HG03558 (cell line): ENCODE results near the gene WNT6.

Experiments
- ATAC-seq: cut with Tn5 transposase; IDR thresholded peaks from one replicate; pipeline ENCODE4 v1.9.1; 2021; ENCODE audit warnings: moderate number of reproducible peaks; ENCODE audit not compliant: unreplicated experiment; ENCODE audit errors: extremely low read depth

Gene WNT6

DNA sequence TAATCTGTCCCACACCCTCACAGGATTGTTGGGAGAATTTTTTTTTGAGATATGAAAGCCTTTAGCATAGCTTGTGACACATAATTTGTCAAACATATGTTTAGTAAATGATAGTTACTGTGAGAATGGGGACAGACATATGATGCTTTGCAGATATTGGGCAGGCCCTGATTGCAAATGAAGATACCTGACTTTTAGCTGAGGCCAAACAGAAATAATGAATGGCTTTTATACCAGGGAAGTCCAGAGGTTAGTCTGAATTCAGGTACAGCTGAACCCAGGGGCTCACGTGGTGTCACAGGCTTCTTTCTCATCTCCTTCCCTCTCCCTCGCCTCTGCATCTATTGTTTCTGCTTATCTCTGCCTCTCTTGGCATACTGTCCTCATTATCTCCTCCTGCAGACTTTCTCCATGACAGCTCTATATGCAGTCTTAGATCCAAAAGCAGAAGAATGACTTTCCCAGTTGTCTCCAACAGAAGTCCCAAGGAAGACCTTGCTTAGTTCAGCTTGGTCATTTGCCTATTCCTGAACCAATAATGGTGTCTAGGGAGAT lies 16.2 kb downstream of the WNT6 start:
- ATAC-seq: no peak

- ATAC-seq: no peak
These were observed 17.1 kb downstream of the WNT6 start for GRCh38 chr2:218876562-218877219.

DNA sequence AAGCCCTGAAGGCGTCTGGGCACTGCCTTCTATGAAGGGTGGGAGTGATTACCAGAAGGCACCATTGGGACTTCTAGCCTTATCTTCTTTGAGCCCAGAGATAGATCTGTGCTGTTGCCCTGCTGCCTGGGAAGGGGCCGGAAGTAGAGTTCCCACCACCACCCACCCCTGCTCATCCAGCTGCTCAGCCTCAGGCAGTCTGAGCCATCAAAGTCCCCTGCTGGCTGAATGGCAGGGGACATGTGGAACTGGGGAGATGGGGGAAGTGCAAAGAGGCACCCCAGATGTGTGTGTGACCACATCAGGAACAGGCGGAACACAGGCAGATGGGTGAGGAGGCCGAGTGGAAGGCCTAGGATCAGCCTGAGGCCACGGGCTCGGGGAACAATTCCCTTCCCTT lies 17.7 kb downstream of the WNT6 start:
- no peak for ATAC-seq

- ATAC-seq: no peak
These were observed 18.3 kb downstream of the WNT6 start for GRCh38 chr2:218877891-218878290.

DNA sequence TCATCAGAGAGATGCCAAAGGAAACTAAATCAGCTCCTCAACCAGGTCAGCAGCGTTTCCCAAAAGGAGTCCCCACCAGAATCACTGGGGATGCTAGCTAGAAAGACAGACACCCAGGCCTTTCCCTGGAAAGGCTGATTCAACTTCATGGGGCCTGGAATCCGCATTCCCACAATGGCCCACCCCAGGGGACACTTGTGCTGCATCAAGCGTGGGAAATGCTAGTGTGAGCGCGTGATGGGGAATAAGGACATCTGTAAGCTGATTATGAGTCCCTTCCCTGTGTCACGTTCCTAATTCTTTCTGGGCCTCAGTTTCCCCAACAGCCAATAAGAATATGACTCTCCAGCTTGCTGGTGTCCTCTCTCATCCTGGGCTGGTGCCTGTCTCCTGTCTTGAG lies 18.9 kb downstream of the WNT6 start:
- ATAC-seq: no peak

GRCh38 chr2:218878926-218879761 lies 19.5 kb downstream of the WNT6 start:
- ATAC-seq: no peak

- ATAC-seq: no peak
These were observed 20.1 kb downstream of the WNT6 start for GRCh38 chr2:218879776-218880101.

- peak; percentile 33 for ATAC-seq
These were observed 20.7 kb downstream of the WNT6 start, which contains the start of gene WNT10A for GRCh38 chr2:218880102-218880858. Gene WNT10A (plus strand): TSS chr2:218880852. CDS start chr2:218880996, 144 bp downstream.

DNA sequence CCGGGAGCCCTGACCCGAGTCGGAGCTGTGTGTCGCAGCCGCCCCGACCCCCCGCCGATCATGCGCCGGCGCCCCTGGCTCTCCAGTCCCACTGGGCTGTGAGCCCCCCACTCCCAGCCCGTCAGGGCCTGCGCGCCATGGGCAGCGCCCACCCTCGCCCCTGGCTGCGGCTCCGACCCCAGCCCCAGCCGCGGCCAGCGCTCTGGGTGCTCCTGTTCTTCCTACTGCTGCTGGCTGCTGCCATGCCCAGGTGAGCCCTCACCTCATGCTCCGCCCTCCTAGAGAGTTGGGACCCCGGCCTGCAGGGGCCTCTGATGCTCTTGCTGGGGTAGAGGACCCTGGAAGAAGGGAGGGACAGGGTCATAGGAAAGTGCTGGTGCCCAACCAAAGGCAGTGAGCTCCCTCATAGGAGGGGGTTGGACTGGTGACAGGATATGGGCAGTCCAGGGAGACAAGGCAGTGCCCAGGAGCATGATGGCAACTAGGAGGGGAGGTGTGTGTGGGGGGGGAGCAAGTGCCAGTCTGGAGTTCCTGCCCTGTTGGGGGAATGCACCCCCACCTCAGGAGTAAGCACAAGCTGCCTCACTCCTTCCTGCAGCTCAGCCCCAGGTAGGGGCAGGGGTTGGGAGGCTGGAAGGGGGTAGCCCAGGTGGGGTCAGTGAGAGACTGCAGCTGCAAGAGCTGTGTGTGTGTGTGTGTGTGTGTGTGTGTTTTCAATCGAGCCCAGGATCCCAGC lies 21.4 kb downstream of the WNT6 start:
- ATAC-seq: no peak

GRCh38 chr2:218881744-218882460 lies 22.3 kb downstream of the WNT6 start:
- no peak for ATAC-seq

- no peak for ATAC-seq
These were observed 22.8 kb downstream of the WNT6 start for GRCh38 chr2:218882461-218882816.

DNA sequence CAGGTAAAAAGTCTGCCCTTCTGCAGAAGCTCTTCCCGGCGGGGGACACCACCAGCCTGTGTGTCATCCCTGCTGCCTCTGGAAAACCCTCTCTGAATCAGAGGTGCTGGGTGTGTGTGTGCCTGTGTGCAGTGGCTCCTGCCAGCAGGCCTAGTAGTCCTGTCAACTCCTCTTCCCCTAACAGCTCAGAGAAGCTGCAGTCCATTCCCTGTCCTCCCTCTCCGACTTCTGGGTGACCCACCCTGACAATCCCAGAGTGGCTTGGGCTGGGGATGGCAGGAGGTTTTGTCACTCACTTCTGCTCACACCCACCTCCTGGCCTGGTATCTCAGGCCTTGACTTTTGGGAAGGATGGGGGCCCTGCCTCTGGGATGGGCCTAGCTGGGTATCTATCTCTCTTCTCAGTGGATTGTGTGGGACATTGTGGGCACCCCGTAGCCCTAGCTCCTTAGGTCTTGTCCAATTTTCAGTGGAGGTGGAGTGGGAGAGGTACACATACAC lies 23.3 kb downstream of the WNT6 start:
- ATAC-seq: no peak

DNA sequence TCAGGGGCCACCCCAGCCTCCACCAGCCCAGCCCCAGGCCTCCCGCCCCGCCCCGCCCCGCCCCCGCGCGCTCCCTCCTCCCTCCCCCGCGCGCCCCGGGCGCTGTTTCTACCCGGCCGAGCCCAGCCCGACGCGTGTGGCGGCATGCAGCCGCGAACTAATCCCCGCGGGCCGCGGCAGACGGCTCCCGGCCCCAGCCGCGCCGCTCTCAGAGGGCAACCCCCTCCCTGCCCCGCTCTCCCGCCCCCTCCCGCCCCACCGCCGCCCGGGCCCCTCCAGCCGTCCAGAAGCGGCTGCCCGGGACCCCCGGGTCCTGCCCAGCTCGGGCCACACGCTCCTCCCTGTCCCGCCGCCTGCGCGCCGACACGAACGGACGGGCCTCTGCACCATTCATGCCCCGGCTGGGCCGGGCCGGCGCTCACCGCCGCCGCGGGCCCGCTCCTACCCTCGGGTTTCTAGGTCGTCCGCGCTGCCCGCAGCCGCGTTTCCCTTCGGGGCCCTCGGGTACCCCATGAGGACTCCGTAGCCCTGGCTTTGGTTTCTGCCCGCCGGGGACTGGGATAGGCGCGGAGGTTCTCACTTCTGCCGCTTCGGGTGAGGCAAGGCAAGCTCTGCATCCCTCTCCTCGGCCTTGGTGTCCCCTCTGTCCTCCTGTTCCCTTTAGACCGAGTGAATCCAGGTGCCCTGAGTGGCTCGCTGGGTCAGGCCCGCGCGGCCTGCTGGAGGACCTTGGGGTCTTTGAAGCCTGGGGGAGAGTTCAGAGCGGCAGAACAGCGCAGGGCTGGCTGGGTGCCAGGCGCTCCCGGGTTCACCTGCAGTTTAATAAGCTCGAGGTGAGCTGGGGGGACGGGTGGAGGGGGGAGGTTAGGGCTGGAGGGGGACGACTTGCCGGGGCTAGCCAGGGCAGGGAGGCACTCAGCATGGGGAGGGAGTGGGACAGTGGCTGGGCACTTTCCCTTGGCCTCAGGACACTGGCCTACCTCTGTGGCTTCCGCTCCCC lies 24.2 kb downstream of the WNT6 start:
- no peak for ATAC-seq

GRCh38 chr2:218884519-218884918 lies 24.9 kb downstream of the WNT6 start:
- ATAC-seq: no peak

- peak; percentile 58 for ATAC-seq
These were observed 26.7 kb downstream of the WNT6 start for GRCh38 chr2:218885981-218886947.

- ATAC-seq: no peak
These were observed 27.5 kb downstream of the WNT6 start for GRCh38 chr2:218887079-218887478.

DNA sequence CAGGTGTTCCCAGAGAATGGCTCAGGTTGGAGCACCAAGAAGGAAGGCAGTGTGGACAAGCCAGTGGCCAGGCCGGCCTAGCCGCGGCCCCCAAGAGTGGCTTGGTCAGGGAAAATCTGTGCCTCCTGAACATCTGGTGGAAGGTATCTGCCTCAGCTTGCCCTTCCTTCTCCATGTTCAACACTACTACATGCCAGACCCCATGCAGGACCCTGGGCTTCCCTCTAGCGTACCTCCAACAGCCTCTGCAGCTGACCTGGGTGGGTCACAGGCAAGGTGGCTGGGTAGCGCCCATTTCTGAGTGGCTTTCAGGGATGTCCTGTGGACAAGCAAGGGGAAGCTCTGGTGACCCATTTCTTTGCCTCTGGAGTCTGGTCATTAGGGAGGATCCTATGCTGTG lies 28.7 kb downstream of the WNT6 start:
- no peak for ATAC-seq
